HL-60 (cell line): ENCODE data around the gene COMMD9.

Source experiments
- DNase-seq, 2 experiments: peaks; one replicate each; pipeline ENCODE4 v3.0.0-alpha.2; 2010 to 2020; ENCODE audit warnings: low read depth in 1 of 2, low spot score in 1 of 2
- H3K27ac ChIP-seq: fragments of 250-450 bp; sonication (Bioruptor Pico); replicated peaks from 2 replicates; pipeline ENCODE4 v1.5.1; 2020; ENCODE audit warnings: mild to moderate bottlenecking, moderate library complexity
- H3K27me3 ChIP-seq: fragments of 250-450 bp; sonication (Bioruptor Pico); 2 replicates; pipeline ENCODE4 v1.5.1; 2021; ENCODE audit warnings: mild to moderate bottlenecking, moderate library complexity; ENCODE audit not compliant: insufficient read depth, poor library complexity, severe bottlenecking
- H3K4me3 ChIP-seq: replicated peaks from 2 replicates; pipeline ENCODE4 v1.5.1; 2011; ENCODE audit warnings: mild to moderate bottlenecking, control low read depth, low read length; ENCODE audit not compliant: insufficient read depth
- GABPA ChIP-seq: IDR thresholded peaks from 2 replicates; pipeline ENCODE4 v1.6.1; 2012; ENCODE audit warnings: low read depth
- POLR2AphosphoS5 ChIP-seq: IDR thresholded peaks from 2 replicates; pipeline ENCODE4 v1.6.1; 2012; ENCODE audit warnings: low read depth
- SPI1 ChIP-seq: IDR thresholded peaks from 2 replicates; pipeline ENCODE4 v1.6.1; 2012; ENCODE audit warnings: low read depth, mild to moderate bottlenecking, borderline replicate concordance
- TF ChIP-seq, protein P1 (sequence below): IDR thresholded peaks from 2 replicates; pipeline ENCODE4 v1.6.1; 2012; ENCODE audit warnings: low read depth; ENCODE audit not compliant: insufficient replicate concordance
- TF ChIP-seq, protein P2 (sequence below): IDR thresholded peaks from one replicate; pipeline ENCODE4 v1.5.1; 2011; ENCODE audit warnings: low read length, control low read depth, inconsistent platforms; ENCODE audit not compliant: insufficient read depth

Gene COMMD9

DNA sequence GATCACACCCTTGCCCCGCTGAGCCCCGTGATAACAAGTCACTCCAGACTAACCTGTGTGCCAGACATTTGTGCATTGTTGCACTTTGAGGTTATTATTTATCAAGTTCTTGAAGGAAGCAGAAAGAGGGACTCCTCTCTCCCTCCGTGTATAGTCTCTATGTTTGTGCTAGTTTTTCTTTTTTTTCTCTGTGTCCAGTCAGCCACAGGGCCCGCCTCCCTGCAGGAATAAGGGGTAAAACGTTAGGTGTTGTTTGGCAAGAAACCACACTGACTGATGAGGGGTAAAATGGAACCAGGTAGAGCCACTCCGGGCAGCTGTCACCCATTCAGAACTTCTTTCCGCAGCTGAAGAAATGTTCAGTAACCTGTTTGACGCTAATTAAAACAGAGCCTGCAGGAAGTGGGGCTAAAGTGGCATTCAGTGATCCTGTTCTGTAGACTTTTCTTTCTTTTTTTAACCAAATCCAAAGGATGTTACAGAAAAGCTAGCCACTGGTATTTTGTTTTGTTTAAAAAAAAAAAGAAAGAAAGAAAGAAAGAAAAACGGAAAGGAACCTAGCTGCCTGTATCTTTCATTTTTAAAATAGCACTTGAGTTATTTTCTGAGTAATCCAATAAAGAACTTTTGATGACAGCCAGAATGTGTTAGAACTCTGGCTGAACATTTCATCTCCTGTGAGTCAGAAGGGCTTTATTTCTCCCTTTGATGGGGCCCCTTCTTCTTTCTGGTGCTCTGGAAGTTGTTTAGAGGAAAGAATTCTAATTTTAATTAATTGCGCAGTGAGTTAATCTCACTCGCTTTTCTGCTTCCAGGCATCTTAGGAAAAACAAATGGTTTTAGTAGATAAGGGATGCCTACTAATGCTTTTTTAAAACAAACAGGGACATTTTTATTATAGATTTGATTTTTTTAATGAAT, 58.2 kb downstream of the COMMD9 start:
- no peak for DNase-seq
- Histone ChIP-seq H3K4me3 (no peak overlapping the region), H3K27me3 (no peaks in the 10 kb centered on the region), H3K27ac (no peak overlapping the region)
- TF ChIP-seq GABPA (no peak), POLR2AphosphoS5 (no peak), SPI1 (no peak)
- TF ChIP-seq, protein P1, sequence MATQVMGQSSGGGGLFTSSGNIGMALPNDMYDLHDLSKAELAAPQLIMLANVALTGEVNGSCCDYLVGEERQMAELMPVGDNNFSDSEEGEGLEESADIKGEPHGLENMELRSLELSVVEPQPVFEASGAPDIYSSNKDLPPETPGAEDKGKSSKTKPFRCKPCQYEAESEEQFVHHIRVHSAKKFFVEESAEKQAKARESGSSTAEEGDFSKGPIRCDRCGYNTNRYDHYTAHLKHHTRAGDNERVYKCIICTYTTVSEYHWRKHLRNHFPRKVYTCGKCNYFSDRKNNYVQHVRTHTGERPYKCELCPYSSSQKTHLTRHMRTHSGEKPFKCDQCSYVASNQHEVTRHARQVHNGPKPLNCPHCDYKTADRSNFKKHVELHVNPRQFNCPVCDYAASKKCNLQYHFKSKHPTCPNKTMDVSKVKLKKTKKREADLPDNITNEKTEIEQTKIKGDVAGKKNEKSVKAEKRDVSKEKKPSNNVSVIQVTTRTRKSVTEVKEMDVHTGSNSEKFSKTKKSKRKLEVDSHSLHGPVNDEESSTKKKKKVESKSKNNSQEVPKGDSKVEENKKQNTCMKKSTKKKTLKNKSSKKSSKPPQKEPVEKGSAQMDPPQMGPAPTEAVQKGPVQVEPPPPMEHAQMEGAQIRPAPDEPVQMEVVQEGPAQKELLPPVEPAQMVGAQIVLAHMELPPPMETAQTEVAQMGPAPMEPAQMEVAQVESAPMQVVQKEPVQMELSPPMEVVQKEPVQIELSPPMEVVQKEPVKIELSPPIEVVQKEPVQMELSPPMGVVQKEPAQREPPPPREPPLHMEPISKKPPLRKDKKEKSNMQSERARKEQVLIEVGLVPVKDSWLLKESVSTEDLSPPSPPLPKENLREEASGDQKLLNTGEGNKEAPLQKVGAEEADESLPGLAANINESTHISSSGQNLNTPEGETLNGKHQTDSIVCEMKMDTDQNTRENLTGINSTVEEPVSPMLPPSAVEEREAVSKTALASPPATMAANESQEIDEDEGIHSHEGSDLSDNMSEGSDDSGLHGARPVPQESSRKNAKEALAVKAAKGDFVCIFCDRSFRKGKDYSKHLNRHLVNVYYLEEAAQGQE, result no peak
- TF ChIP-seq, protein P2, sequence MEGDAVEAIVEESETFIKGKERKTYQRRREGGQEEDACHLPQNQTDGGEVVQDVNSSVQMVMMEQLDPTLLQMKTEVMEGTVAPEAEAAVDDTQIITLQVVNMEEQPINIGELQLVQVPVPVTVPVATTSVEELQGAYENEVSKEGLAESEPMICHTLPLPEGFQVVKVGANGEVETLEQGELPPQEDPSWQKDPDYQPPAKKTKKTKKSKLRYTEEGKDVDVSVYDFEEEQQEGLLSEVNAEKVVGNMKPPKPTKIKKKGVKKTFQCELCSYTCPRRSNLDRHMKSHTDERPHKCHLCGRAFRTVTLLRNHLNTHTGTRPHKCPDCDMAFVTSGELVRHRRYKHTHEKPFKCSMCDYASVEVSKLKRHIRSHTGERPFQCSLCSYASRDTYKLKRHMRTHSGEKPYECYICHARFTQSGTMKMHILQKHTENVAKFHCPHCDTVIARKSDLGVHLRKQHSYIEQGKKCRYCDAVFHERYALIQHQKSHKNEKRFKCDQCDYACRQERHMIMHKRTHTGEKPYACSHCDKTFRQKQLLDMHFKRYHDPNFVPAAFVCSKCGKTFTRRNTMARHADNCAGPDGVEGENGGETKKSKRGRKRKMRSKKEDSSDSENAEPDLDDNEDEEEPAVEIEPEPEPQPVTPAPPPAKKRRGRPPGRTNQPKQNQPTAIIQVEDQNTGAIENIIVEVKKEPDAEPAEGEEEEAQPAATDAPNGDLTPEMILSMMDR, result no peak

DNA sequence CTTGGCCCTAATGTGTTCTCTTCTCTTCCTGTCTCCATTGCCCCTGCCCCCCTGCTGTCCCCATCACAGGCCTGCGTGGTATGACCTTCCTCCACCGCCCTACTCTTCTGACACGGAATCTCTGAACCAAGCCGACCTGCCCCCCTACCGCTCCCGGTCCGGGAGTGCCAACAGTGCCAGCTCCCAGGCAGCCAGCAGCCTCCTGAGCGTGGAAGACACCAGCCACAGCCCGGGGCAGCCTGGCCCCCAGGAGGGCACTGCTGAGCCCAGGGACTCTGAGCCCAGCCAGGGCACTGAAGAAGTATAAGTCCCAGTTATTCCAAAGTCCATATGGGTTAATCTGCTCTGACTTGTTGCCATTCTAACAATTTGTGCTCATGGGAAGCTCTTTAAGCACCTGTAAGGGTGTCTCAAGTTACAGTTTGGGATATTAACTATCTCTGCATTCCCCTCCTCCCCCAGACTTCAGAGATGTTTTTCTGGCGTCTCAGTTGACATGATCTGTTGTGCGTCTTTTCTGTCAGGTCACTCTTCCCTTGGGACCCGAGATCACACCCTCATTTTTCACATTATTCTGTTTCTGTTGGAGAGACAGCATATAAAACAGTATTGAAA, 60.0 kb downstream of the COMMD9 start:
- no peak overlapping the region for H3K27ac ChIP-seq
- no peak for DNase-seq
- no peak for TF ChIP-seq SPI1
- H3K27me3 ChIP-seq, result no peaks in the 10 kb centered on the region
- H3K4me3 ChIP-seq, result no peak overlapping the region

DNA sequence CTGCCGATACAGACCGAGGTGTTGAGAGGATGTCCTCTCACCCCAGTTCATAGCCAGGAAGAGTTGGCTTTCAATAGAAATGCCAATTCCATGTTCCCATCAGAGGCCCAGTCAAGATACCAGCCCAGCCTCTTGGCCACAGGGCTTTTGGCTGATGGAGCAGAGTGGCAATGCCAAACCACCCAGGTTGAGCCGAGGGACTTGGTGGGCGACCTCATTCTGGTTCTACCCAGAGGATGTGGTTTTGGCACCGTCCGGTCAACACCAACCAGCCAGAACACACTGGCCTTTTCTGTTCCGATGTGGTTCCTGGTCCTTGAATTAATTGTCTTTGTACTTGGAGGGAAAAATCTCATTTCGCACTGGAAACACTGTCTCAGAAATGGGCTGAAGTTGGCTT, 60.5 kb downstream of the COMMD9 start:
- no peak for TF ChIP-seq POLR2AphosphoS5
- TF ChIP-seq, protein P1, result no peak
- DNase-seq, result no peak
- Histone ChIP-seq H3K27ac (no peak overlapping the region), H3K4me3 (no peak overlapping the region), H3K27me3 (no peaks in the 10 kb centered on the region)

DNA sequence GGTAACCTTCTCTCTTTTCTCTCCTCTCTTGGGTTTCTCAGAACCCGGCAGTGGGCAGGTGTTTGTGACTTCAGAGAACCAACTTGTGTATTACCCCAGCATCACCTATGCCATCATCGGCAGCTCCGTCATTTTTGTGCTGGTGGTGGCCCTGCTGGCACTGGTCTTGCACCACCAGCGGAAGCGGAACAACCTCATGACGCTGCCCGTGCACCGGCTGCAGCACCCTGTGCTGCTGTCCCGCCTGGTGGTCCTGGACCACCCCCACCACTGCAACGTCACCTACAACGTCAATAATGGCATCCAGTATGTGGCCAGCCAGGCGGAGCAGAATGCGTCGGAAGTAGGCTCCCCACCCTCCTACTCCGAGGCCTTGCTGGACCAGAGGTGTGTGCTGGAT, 62.2 kb downstream of the COMMD9 start:
- DNase-seq, result no peak
- TF ChIP-seq, protein P1, result no peak
- TF ChIP-seq GABPA (no peak), POLR2AphosphoS5 (no peak), SPI1 (no peak)
- TF ChIP-seq, protein P2, result no peak
- H3K27me3 ChIP-seq, result no peaks in the 10 kb centered on the region
- no peak overlapping the region for H3K4me3 ChIP-seq
- H3K27ac ChIP-seq, result no peak overlapping the region
